ENCODE measurements around the gene INTS12. TPM values are rescaled to one million over a fixed set of nuclear protein-coding genes. Genes with fewer than 3 reads are reported as not detected.

INTS12 gene
- total and polyA plus RNA-seq, 2 of the 8 experiments (the other 6 are each of a cell fraction or from before 2014, with no cell fraction given), result 12.3 to 14.1 TPM

DNA sequence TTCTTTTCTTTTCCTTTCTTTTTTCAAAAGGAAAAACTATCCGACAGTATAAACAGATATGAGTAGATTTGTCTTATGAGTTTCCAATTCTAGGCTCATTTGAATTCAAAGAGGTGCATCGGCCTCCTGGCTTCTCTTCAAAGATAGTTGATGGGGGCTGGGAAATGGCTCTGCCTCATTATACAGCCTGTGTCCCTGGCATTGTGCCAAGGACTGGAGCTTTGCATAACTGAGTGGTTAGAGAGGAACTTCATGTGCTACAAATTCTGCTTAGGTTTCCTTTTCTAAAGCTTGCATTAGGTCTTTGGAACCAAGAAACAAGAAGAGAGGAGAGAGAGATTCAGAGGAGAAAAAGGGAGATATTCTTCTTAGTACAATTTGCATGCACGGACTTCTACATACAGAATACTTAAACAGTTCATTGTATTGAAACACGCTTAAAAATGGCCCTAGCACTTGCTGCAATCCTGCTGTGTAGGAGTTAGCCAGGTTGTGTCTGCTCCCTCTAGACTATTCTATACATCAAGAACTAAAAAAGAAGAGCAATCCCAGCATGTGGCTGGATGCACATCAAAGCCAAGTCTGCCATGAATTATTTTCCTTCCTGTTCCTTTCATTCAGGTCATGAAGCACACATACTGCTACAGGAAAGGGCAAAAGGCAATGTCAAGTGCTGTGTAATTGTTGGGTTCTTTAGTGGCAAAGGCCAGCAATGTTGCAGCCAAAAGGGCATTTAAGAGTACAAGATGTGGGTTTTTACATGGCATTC, 70.9 kb downstream of the INTS12 start:
- 74% methylated on average over 4 of the region's 4 CpGs; no CpG with 5 or more reads in 1 of the 2 experiments for WGBS, 2 experiments (ENCODE audit: extremely low coverage in 1 of 2, insufficient coverage in 1 of 2, insufficient read length in 1 of 2, insufficient replicate concordance in 2 of 2, low coverage in 1 of 2, low lambda C conversion rate in 2 of 2, missing lambda C conversion rate in 1 of 2)
- POLR2A ChIA-PET (ENCODE audit: partially characterized antibody), result no interaction called here

More for the DNA sequence above, 70.9 kb downstream of the INTS12 start:
- Histone ChIP-seq H3K4ac (replicated peaks; ENCODE audit: insufficient read length, low read depth, low read length) (no peak overlapping the region), H2AFZ (ENCODE audit: low read length) (no peak overlapping the region), H3K4me1 (replicated peaks in 1 of 4; ENCODE audit: control insufficient read depth in 3 of 4, insufficient read depth in 4 of 4, low read length in 3 of 4) (peaks cover 0 to 4% (median 0%) of the 10 kb centered on the region in 4 experiments; a peak in 2 of 7 replicates), H3K4me3 (ENCODE audit: extremely low read depth in 1 of 4, insufficient read depth in 2 of 4, low read depth in 3 of 4, low read length in 4 of 4) (no peak overlapping the region), H2AK5ac (ENCODE audit: low read depth, low read length) (no peak overlapping the region), H3K79me2 (ENCODE audit: control insufficient read depth in 1 of 2, insufficient read depth in 2 of 2, low read length in 2 of 2) (no peaks in the 10 kb centered on the region), H3K23ac (ENCODE audit: insufficient read length) (no peak overlapping the region), H3K9ac (replicated peaks in 1 of 4; ENCODE audit: extremely low read depth in 1 of 4, low read depth in 3 of 4, low read length in 3 of 4) (no peak overlapping the region), H4K20me1 (replicated peaks in 1 of 2; ENCODE audit: control insufficient read depth in 1 of 2, insufficient read depth in 2 of 2, low read length in 2 of 2) (no peaks in the 10 kb centered on the region), H2BK5ac (ENCODE audit: low read depth, low read length) (no peak overlapping the region), H4K91ac (replicated peaks; ENCODE audit: insufficient read length, low read length) (no peak overlapping the region), H2BK20ac (ENCODE audit: low read length) (no peak overlapping the region), H4K8ac (ENCODE audit: extremely low read depth, insufficient read depth, low read length) (no peak overlapping the region), H2BK15ac (ENCODE audit: low read length) (no peak overlapping the region), H3K18ac (ENCODE audit: extremely low read depth, low read length) (no peak overlapping the region), H3K56ac (replicated peaks; ENCODE audit: insufficient read length, low read depth, low read length) (no peak overlapping the region), H4K5ac (ENCODE audit: insufficient read length, low read depth, low read length) (no peak overlapping the region), H3K36me3 (ENCODE audit: control insufficient read depth in 2 of 4, insufficient read depth in 4 of 4, low read length in 3 of 4) (no peaks in the 10 kb centered on the region), H2BK12ac (ENCODE audit: low read depth, low read length) (no peak overlapping the region), H3K27ac (ENCODE audit: low read depth, low read length) (no peak overlapping the region), H3K27me3 (replicated peaks in 1 of 4; ENCODE audit: control insufficient read depth in 3 of 4, extremely low read depth in 1 of 4, insufficient read depth in 3 of 4, low read length in 3 of 4) (no peaks in the 10 kb centered on the region), H3K9me3 (ENCODE audit: insufficient read depth in 2 of 2, low read depth in 1 of 2, low read length in 1 of 2) (no peaks in the 10 kb centered on the region), H2BK120ac (replicated peaks; ENCODE audit: low read depth, low read length) (no peak overlapping the region), H3K23me2 (ENCODE audit: low read depth, low read length) (no peaks in the 10 kb centered on the region), H3K14ac (ENCODE audit: insufficient read length) (no peak overlapping the region), H3K4me2 (ENCODE audit: insufficient read depth in 1 of 2, low read depth in 2 of 2, low read length in 2 of 2) (no peak overlapping the region), H3K79me1 (ENCODE audit: low read depth, low read length) (no peaks in the 10 kb centered on the region)
- CTCF ChIA-PET (ENCODE audit: partially characterized antibody), result interaction anchor here (0.7 kb wide), 1 partner anchor 16 kb away, joined by 3 read pairs; no protein-coding TSS in a partner anchor
- DNase-seq (ENCODE audit: low read depth in 1 of 2, low spot score in 2 of 2) (no peak), FAIRE-seq (no peak)
- TF ChIP-seq SP1 (IDR thresholded peaks at IDR 0.05; ENCODE audit: low read depth, low read length), result no peak
